HG03175 (cell line): ENCODE measurements around the gene P4HA3.
"Not testable (repeated sequence)": the region's sequence is repeated elsewhere in the genome, so short reads cannot be mapped to it uniquely, and the experiment has no call there.

Source experiments
- ATAC-seq: cut with Tn5 transposase; IDR thresholded peaks from one replicate; pipeline ENCODE4 v1.9.1; 2021; ENCODE audit warnings: mild to moderate bottlenecking, moderate library complexity; ENCODE audit not compliant: unreplicated experiment

The P4HA3 gene

DNA sequence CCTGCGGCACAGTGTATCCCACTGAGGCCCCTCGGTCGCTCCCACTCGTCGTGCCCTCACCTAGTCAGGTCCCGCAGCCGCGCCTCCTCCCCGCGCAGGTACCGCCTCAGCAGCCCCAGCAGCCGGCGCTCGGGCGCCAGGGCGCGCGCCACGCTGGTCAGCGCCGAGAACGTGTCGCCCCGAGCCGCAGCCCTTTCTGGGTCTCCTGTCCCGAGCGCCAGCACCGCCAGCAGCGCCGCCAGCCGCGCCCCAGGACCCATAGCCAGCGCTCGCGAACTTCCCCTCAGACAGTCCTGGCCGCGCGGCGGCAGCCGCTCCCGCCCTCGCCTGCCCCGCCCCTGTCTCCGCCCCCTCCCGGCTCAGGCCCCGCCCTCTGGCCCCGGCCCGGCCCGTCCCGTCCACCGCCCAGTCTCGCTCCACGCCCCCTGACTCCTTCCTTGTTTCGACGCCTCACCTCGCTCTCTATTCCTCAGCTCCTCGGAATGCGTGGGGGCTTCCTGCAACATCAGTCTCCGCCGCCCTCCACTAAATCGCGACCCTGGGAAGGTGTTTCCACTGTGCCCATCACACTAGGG is at the start of gene P4HA3:
P4HA3 (minus strand) TSS at position 289 of the 575 bp plus-strand sequence; CDS start at position 260, 29 bp downstream.
- no peak for ATAC-seq

GRCh38 chr11:74357449-74357848 is 46.0 kb upstream of the P4HA3 start:
- no peak for ATAC-seq

DNA sequence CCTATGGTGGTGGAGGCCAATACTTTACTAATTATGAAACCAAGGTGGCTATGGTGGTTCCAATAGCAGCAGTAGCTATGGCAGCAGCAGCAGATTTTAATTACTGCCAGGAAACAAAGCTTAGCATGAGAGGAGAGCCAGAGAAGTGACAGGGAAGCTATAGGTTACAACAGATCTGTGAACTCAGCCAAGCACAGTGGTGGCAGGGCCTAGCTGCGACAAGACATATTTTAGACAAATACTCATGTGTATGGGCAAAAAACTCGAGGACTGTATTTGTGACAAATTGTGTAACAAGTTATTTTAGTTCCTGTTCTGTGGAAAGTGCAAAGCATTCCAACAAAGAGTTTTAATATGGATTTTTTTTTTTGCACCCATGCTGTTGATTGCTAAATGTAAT is 44.2 kb upstream of the P4HA3 start:
- no peak for ATAC-seq

DNA sequence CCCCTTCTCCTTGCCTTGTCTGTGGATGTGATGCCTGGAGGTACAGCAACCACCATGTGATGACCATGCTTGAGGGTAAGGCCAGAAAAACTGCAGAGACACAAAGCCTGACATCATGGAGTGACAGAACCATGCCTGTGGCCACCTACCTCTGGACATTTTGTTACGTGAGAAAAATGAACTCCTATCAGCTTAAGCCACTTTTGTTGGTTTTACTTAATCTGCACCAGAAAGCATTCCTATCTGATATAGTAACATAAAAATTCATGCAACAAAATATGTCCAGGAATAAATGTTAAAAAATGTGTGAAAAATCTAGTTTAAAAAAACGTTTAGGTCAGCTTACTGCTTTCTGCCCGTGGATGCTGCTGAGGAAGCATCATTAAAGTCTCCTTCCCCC is 42.6 kb upstream of the P4HA3 start:
- no peak for ATAC-seq

DNA sequence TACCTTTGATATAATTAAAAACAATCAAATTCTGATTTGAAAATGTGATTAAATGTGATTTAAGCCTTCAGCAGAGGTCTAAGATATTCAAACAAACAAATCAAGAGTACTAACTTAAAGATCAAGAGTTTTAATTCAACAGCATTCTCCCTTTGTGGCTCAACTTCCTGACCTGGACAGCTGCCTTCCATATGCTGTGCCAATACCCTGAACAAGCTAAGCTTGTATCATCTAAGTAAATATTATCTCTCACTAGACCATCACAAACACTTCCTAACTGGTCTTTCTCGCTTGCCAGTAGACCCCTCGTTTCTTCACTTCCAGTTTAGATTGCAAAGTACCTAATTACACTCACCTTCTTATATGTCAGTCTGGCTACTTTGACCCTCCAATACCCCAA is 35.9 kb upstream of the P4HA3 start:
- ATAC-seq: no peak

GRCh38 chr11:74345420-74345819 is 34.0 kb upstream of the P4HA3 start:
- ATAC-seq: no peak

GRCh38 chr11:74341921-74342320 is 30.5 kb upstream of the P4HA3 start:
- ATAC-seq: no peak

- ATAC-seq: no peak
These were observed 28.2 kb upstream of the P4HA3 start for GRCh38 chr11:74339619-74340018.

DNA sequence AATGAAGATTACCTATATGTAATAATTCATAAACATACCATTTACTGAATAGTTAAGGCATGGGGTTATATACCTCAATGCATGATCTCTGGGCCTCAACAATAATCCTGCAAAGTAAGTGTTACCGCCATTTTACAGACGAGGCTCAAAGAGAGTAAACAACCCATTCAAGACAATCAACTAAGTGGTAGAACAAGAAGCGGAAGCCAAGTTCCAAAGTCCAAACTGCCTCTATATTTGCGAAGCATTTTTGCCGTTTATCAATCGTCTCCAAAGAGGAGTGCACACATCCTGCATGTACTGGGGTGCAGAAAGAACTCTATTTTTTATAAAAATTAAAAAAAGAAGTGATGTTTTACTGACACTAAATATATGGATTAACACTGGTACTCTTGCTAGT is 27.5 kb upstream of the P4HA3 start:
- no peak for ATAC-seq

DNA sequence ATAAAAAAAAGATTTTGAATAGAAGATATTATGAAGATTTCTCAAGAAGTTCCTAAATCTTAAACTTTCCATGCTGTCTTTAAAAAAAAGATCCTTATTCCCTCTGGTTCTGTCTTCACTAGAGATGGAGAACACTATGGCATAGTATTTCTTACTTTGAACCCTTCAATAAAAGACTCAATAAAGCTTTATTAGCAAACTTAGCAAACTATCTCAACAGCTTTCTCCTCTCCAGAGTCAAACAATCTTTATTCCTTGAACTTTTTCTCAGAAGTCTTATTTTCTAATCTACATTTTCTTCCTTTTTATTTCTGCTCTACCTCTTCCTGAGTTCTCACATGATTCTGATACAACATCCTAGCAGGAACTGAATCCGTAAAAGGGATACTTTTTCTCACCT is 21.8 kb upstream of the P4HA3 start:
- no peak for ATAC-seq

GRCh38 chr11:74332291-74332690 is 20.9 kb upstream of the P4HA3 start:
- no peak for ATAC-seq

DNA sequence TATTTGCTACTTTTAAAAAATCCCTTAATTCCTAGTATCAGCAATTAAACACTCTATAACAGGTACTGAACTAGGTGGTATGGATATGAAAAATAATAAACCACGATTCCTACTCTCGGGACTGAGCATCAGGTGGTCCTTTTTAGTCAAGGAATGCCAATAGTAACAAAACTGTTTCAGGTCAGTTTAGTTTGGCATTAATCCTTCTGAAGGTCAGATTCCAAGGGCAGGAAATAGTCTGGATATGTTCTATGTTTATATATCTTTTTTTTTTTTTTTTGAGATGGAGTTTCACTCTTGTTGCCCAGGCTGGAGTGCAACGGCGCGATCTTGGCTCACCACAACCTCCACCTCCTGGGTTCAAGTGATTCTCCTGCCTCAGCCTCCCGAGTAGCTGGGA is 19.6 kb upstream of the P4HA3 start:
- ATAC-seq: not testable (repeated sequence)

- ATAC-seq: no peak
These were observed 18.8 kb upstream of the P4HA3 start for GRCh38 chr11:74330075-74330858.

GRCh38 chr11:74327076-74327475 is 15.6 kb upstream of the P4HA3 start:
- ATAC-seq: no peak

DNA sequence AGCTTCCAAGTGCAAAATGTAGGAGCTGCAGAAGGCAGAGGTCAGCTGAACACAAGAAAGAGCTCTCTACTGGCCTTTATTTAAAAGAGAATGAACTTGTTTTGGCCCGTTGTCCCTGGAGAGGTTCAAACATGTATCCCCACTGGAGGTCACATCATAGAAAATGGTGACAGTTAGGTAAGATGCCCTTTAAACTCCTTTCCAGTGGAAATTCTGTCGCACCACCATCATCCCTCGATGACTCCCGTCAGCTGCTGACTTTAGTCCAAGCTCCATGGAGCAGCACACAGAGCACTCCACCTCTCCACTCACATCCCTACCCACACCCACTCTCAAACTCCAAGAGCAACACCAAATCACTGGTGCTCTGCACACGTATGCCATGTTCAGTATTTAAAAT is 15.2 kb upstream of the P4HA3 start:
- ATAC-seq: no peak

DNA sequence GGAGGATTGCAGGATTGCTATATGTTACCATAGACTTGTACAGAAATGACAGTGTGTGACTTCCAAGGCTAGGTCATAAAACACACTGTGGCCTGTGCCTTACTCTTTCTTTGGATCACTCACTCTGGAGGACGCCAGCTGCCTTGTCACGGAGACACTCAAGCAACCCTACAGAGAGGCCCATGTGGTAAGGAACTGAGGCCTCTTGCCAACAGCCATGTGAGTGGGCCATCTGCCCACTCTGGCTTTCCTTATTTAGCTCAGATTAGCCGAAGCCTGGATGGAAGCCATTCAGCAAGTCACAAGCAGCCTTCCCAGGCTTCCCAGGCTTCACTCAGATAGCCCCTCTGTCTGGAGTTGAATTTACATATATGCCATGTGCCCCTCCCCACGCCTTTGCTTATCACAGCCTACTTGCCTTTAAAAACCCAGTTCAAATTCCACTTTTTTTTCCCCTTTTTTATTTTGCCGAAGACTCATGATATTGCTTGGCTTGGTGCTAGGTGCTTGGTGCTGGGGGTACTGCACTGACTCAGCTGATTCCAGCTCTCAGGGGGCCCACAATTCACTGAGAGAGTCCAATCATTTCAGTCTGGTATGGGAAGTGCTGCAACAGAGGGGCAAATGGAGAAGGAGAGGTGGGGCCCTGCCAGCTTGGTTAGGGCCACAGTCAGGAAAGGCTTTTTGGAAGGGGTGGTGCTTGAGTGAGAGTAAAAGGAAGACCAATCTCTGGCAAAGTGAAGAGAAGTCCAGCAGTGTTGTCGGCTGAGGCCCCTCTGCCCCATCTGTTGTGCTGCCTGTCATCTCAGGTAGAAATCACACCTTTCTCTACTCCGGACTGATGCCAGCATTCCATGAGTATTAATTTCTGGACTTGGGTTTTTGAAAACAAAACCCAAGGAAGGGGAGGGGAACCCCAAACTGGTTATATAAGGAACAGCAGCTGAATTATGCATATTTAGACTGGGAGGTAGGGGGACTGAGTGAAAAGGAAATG is 14.5 kb upstream of the P4HA3 start:
- no peak for ATAC-seq

DNA sequence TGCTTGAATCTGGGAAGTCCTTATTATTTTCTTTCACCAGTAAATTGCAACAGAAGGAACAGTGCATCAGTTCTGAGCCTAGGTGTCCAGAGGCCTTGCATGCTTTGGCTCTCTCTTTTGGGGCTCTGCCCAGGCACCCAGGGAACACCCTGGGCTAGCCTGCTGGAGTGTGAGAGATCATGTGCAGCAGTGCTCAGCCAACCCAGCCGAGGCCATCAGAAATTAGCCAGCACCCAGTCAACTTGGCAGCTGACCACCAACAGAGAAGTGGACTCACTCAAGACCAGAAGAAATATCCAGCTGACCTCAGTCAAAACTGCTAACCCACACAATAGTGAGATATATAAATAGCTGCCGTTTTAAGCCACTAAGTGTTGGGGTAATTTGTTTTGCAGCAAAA is 11.2 kb upstream of the P4HA3 start:
- ATAC-seq: no peak

- ATAC-seq: no peak
These were observed 10.2 kb upstream of the P4HA3 start for GRCh38 chr11:74321487-74322188.

GRCh38 chr11:74320538-74320937 is 9.1 kb upstream of the P4HA3 start:
- ATAC-seq: no peak

- ATAC-seq: no peak
These were observed 7.8 kb upstream of the P4HA3 start for GRCh38 chr11:74319139-74319816.
